Gastrocnemius medialis (tissue), 4 donors: ENCODE results near the gene AADACL4.

Experiments used
- CTCF ChIP-seq, 5 experiments: fragments of 450-650 bp in 3 of 5; fragments of 200-600 bp in 2 of 5; sonication (generic) in 2 of 5; IDR thresholded peaks in 4 of 5; conservative IDR thresholded peaks in 1 of 5; 1 replicate in 4 of 5; 2 replicates in 1 of 5; pipeline ENCODE4 v1.5.1; 2016 to 2019; ENCODE audit warnings: antibody characterized with exemption in 5 of 5, mild to moderate bottlenecking in 3 of 5, moderate library complexity in 3 of 5
- POLR2A ChIP-seq, 2 donors: fragments of 450-650 bp; IDR thresholded peaks; one replicate each; pipeline ENCODE4 v1.6.1; 2017; ENCODE audit warnings: antibody characterized with exemption in 2 of 2, mild to moderate bottlenecking in 2 of 2, moderate library complexity in 2 of 2

DNA sequence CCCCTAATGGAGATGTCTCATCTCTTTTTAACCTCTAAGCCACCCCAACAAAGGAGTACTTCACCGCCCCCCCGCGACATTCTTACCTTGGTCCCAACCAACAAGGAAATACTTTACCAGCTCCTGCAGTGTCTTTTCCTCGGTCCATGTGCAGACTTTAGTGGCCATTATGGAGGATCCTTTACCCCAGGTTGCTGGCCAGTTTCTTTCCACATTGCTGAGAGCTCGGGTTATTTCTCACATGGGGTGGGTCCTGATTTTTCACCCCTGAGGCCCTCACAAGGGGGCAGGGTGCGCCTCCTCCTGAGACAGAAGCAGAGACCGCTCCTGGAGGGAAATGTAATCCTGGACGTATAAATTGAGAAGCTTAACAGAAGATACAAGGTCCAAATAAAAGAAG, 69.0 kb downstream of the AADACL4 start:
- no peak for TF ChIP-seq POLR2A (IDR thresholded peaks at IDR 0.05)
- no peak for TF ChIP-seq CTCF (IDR thresholded peaks at IDR 0.05 in 4 of 5, conservative IDR thresholded peaks at IDR 0.05 in 1 of 5)
